ENCODE results near the gene MIPEP.

- TF ChIP-seq EZH2 (IDR thresholded peaks at IDR 0.05; ENCODE audit: insufficient read depth, low read length) (no peak), CTCF (IDR thresholded peaks at IDR 0.05; ENCODE audit: insufficient read depth, low read depth, low read length) (no peak)
Measured at GRCh38 chr13:23856008-23856750, 33.0 kb downstream of the MIPEP start.
